ENCODE measurements around the gene AQP12A. TPM values are rescaled to one million over a fixed set of nuclear protein-coding genes. Genes with fewer than 3 reads are reported as not detected.
A peak's percentile ranks its signal among the peaks of the same experiment; 100 is the strongest.
"Not testable (repeated sequence)": the region's sequence is repeated elsewhere in the genome, so short reads cannot be mapped to it uniquely, and the experiment has no call there.

AQP12A gene
- polyA plus RNA-seq, 1 donor from 2014 or later, result not detected

- H3K4me3 Mint-ChIP-seq, H3K27ac Mint-ChIP-seq, H3K4me1 Mint-ChIP-seq, H3K9me3 Mint-ChIP-seq, H3K36me3 Mint-ChIP-seq: not testable (repeated sequence)
- peaks cover 16% of the 10 kb centered on the region for H3K27me3 Mint-ChIP-seq
These were observed 16.3 kb upstream of the AQP12A start for GRCh38 chr2:240675345-240675744.

GRCh38 chr2:240678043-240678442, 13.6 kb upstream of the AQP12A start:
- not testable (repeated sequence) for H3K4me3 Mint-ChIP-seq, H3K9me3 Mint-ChIP-seq, H3K36me3 Mint-ChIP-seq, H3K27ac Mint-ChIP-seq, H3K4me1 Mint-ChIP-seq, H3K27me3 Mint-ChIP-seq

GRCh38 chr2:240678909-240679308, 12.8 kb upstream of the AQP12A start:
- not testable (repeated sequence) for H3K4me1 Mint-ChIP-seq, H3K27me3 Mint-ChIP-seq, H3K4me3 Mint-ChIP-seq, H3K27ac Mint-ChIP-seq, H3K9me3 Mint-ChIP-seq, H3K36me3 Mint-ChIP-seq

- not testable (repeated sequence) for H3K4me3 Mint-ChIP-seq, H3K27me3 Mint-ChIP-seq, H3K27ac Mint-ChIP-seq, H3K9me3 Mint-ChIP-seq, H3K36me3 Mint-ChIP-seq, H3K4me1 Mint-ChIP-seq
These were observed 11.5 kb upstream of the AQP12A start for GRCh38 chr2:240680185-240680584.

- not testable (repeated sequence) for H3K27ac Mint-ChIP-seq, H3K27me3 Mint-ChIP-seq, H3K4me1 Mint-ChIP-seq, H3K36me3 Mint-ChIP-seq, H3K9me3 Mint-ChIP-seq
- peak within 1 kb of the TSS in 1 of 4 donors; percentile 65 for H3K4me3 Mint-ChIP-seq
These were observed 9.0 kb upstream of the AQP12A start, which contains the start of gene AQP12B for GRCh38 chr2:240682431-240683224. AQP12B (minus strand) TSS chr2:240682885; CDS start chr2:240682837, 48 bp downstream.

GRCh38 chr2:240683329-240683979, 8.2 kb upstream of the AQP12A start:
- H3K36me3 Mint-ChIP-seq, H3K4me3 Mint-ChIP-seq, H3K27me3 Mint-ChIP-seq, H3K9me3 Mint-ChIP-seq, H3K4me1 Mint-ChIP-seq, H3K27ac Mint-ChIP-seq: not testable (repeated sequence)

- not testable (repeated sequence) for H3K4me1 Mint-ChIP-seq, H3K36me3 Mint-ChIP-seq, H3K27ac Mint-ChIP-seq, H3K27me3 Mint-ChIP-seq, H3K9me3 Mint-ChIP-seq
- peak overlapping the region in 2 of 4 donors; percentile 39 to 58 for H3K4me3 Mint-ChIP-seq
These were observed 7.5 kb upstream of the AQP12A start for GRCh38 chr2:240683980-240684728.

GRCh38 chr2:240685771-240686371, 5.8 kb upstream of the AQP12A start:
- Mint-ChIP-seq H3K27ac (no peak overlapping the region), H3K9me3 (no peaks in the 10 kb centered on the region), H3K27me3 (peaks cover 8% of the 10 kb centered on the region), H3K36me3 (no peaks in the 10 kb centered on the region), H3K4me3 (no peak overlapping the region), H3K4me1 (peaks cover 0 to 5% (median 0%) of the 10 kb centered on the region in 3 donors)

GRCh38 chr2:240686460-240686859, 5.2 kb upstream of the AQP12A start:
- Mint-ChIP-seq H3K36me3 (no peaks in the 10 kb centered on the region), H3K27me3 (peaks cover 9% of the 10 kb centered on the region), H3K4me1 (peaks cover 0 to 5% (median 0%) of the 10 kb centered on the region in 3 donors), H3K9me3 (no peaks in the 10 kb centered on the region), H3K27ac (no peak overlapping the region), H3K4me3 (no peak overlapping the region)

- no peaks in the 10 kb centered on the region for H3K9me3 Mint-ChIP-seq
- peaks cover 9% of the 10 kb centered on the region for H3K27me3 Mint-ChIP-seq
- no peak overlapping the region for H3K4me3 Mint-ChIP-seq
- no peak overlapping the region for H3K27ac Mint-ChIP-seq
- no peaks in the 10 kb centered on the region for H3K36me3 Mint-ChIP-seq
- H3K4me1 Mint-ChIP-seq, result peaks cover 0 to 5% (median 0%) of the 10 kb centered on the region in 3 donors
These were observed 4.5 kb upstream of the AQP12A start for GRCh38 chr2:240687045-240687740.

- no peaks in the 10 kb centered on the region for H3K36me3 Mint-ChIP-seq
- H3K4me3 Mint-ChIP-seq, result no peak overlapping the region
- H3K27ac Mint-ChIP-seq, result no peak overlapping the region
- H3K9me3 Mint-ChIP-seq, result no peaks in the 10 kb centered on the region
- H3K27me3 Mint-ChIP-seq, result peaks cover 9% of the 10 kb centered on the region
- H3K4me1 Mint-ChIP-seq, result peaks cover 0 to 5% (median 0%) of the 10 kb centered on the region in 3 donors
These were observed 3.7 kb upstream of the AQP12A start for GRCh38 chr2:240687741-240688552.

- peaks cover 9% of the 10 kb centered on the region for H3K27me3 Mint-ChIP-seq
- no peaks in the 10 kb centered on the region for H3K36me3 Mint-ChIP-seq
- H3K9me3 Mint-ChIP-seq, result no peaks in the 10 kb centered on the region
- H3K4me1 Mint-ChIP-seq, result peaks cover 0 to 5% (median 0%) of the 10 kb centered on the region in 3 donors
- no peak overlapping the region for H3K4me3 Mint-ChIP-seq
- H3K27ac Mint-ChIP-seq, result no peak overlapping the region
These were observed 3.1 kb upstream of the AQP12A start for GRCh38 chr2:240688553-240688919.

GRCh38 chr2:240689975-240690374, 1.7 kb upstream of the AQP12A start:
- Mint-ChIP-seq H3K4me3 (peak overlapping the region in 1 of 4 donors; percentile 52), H3K4me1 (peaks cover 0 to 5% (median 0%) of the 10 kb centered on the region in 3 donors), H3K27me3 (peaks cover 1% of the 10 kb centered on the region), H3K27ac (no peak overlapping the region), H3K36me3 (no peaks in the 10 kb centered on the region), H3K9me3 (no peaks in the 10 kb centered on the region)

GRCh38 chr2:240690421-240691074, 1.1 kb upstream of the AQP12A start:
- H3K36me3 Mint-ChIP-seq, H3K27me3 Mint-ChIP-seq, H3K9me3 Mint-ChIP-seq, H3K4me1 Mint-ChIP-seq, H3K27ac Mint-ChIP-seq: not testable (repeated sequence)
- peak overlapping the region in 1 of 4 donors; percentile 52 for H3K4me3 Mint-ChIP-seq

Data from IgD-negative memory B cell (primary cell).